ENCODE results near the gene CPNE7.

The CPNE7 gene

GRCh38 chr16:89613954-89614459 is 38.4 kb downstream of the CPNE7 start:
- no peak for DNase-seq (ENCODE audit: low read depth)
- TF ChIP-seq MYC (IDR thresholded peaks at IDR 0.05; ENCODE audit: low read depth, low read length) (no peak), MAX (IDR thresholded peaks at IDR 0.05; ENCODE audit: low read depth, low read length) (no peak), POLR2A (IDR thresholded peaks at IDR 0.05; ENCODE audit: extremely low read depth, insufficient read length) (no peak)
- TF ChIP-seq, protein P1, sequence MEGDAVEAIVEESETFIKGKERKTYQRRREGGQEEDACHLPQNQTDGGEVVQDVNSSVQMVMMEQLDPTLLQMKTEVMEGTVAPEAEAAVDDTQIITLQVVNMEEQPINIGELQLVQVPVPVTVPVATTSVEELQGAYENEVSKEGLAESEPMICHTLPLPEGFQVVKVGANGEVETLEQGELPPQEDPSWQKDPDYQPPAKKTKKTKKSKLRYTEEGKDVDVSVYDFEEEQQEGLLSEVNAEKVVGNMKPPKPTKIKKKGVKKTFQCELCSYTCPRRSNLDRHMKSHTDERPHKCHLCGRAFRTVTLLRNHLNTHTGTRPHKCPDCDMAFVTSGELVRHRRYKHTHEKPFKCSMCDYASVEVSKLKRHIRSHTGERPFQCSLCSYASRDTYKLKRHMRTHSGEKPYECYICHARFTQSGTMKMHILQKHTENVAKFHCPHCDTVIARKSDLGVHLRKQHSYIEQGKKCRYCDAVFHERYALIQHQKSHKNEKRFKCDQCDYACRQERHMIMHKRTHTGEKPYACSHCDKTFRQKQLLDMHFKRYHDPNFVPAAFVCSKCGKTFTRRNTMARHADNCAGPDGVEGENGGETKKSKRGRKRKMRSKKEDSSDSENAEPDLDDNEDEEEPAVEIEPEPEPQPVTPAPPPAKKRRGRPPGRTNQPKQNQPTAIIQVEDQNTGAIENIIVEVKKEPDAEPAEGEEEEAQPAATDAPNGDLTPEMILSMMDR (IDR thresholded peaks at IDR 0.05; ENCODE audit: low read depth, low read length) = no peak
- no peak overlapping the region for H3K4me3 ChIP-seq (ENCODE audit: low read depth, low read length)

GRCh38 chr16:89615176-89615575 is 39.6 kb downstream of the CPNE7 start:
- DNase-seq (ENCODE audit: low read depth) = no peak
- TF ChIP-seq POLR2A (IDR thresholded peaks at IDR 0.05; ENCODE audit: extremely low read depth, insufficient read length) (no peak), MYC (IDR thresholded peaks at IDR 0.05; ENCODE audit: low read depth, low read length) (no peak), MAX (IDR thresholded peaks at IDR 0.05; ENCODE audit: low read depth, low read length) (no peak)
- TF ChIP-seq, protein P1 (IDR thresholded peaks at IDR 0.05; ENCODE audit: low read depth, low read length) = no peak

DNA sequence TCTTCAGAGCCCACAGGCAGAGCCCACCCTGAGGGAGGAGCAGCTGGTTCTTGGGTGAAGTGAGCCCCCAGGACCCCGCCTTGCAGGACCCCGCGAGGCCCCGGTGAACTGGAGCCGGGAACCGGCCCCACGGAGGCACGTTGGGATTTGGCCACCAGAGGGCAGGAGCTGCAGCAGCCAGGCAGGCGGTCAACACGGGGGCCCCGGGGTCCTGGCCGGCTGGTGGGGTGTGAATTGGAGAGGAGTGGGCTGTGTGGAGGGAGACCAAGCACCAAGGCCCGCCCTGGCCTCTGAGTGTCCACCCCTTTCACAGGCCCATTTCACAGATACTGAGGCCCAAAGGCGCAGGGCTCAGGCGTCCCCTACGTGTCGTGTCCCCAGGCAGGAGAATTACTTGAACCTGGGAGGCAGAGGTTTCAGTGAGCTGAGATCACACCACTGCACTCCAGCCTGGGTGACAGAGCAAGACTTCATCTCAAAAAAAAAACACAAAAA is 40.1 kb downstream of the CPNE7 start:
- DNase-seq (ENCODE audit: low read depth) = no peak
- TF ChIP-seq POLR2A (IDR thresholded peaks at IDR 0.05; ENCODE audit: extremely low read depth, insufficient read length) (no peak), MYC (IDR thresholded peaks at IDR 0.05; ENCODE audit: low read depth, low read length) (no peak), MAX (IDR thresholded peaks at IDR 0.05; ENCODE audit: low read depth, low read length) (no peak)
- TF ChIP-seq, protein P1 (IDR thresholded peaks at IDR 0.05; ENCODE audit: low read depth, low read length) = peak; percentile 37
- no peak overlapping the region for H3K4me3 ChIP-seq (ENCODE audit: low read depth, low read length)

More at GRCh38 chr16:89615176-89615575, 39.6 kb downstream of the CPNE7 start:
- no peak overlapping the region for H3K4me3 ChIP-seq (ENCODE audit: low read depth, low read length)

GRCh38 chr16:89616623-89617022 is 41.1 kb downstream of the CPNE7 start:
- TF ChIP-seq POLR2A (IDR thresholded peaks at IDR 0.05; ENCODE audit: extremely low read depth, insufficient read length) (no peak), MYC (IDR thresholded peaks at IDR 0.05; ENCODE audit: low read depth, low read length) (no peak), MAX (IDR thresholded peaks at IDR 0.05; ENCODE audit: low read depth, low read length) (no peak)
- TF ChIP-seq, protein P1 (IDR thresholded peaks at IDR 0.05; ENCODE audit: low read depth, low read length) = no peak
- H3K4me3 ChIP-seq (ENCODE audit: low read depth, low read length) = no peak overlapping the region
- DNase-seq (ENCODE audit: low read depth) = no peak

- TF ChIP-seq MYC (IDR thresholded peaks at IDR 0.05; ENCODE audit: low read depth, low read length) = no peak
- no peak for TF ChIP-seq POLR2A (IDR thresholded peaks at IDR 0.05; ENCODE audit: extremely low read depth, insufficient read length)
- TF ChIP-seq MAX (IDR thresholded peaks at IDR 0.05; ENCODE audit: low read depth, low read length) = no peak
- TF ChIP-seq, protein P1 (IDR thresholded peaks at IDR 0.05; ENCODE audit: low read depth, low read length) = no peak
Measured at GRCh38 chr16:89617036-89617435, 41.5 kb downstream of the CPNE7 start.

More at GRCh38 chr16:89617036-89617435, 41.5 kb downstream of the CPNE7 start:
- no peak for DNase-seq (ENCODE audit: low read depth)
- no peak overlapping the region for H3K4me3 ChIP-seq (ENCODE audit: low read depth, low read length)
